Stimulated activated CD4-positive, alpha-beta T cell treated with anti-CD3 and anti-CD28 coated beads, Interleukin-15, amount 100 ng/mL, for 48 hours (primary cell): ENCODE results near the gene MYD88.
A peak's percentile ranks its signal among the peaks of the same experiment; 100 is the strongest.
"Not testable (repeated sequence)": the region's sequence is repeated elsewhere in the genome, so short reads cannot be mapped to it uniquely, and the experiment has no call there.

Source experiments
- DNase-seq, 2 donors: peaks; one replicate each; pipeline ENCODE4 v3.0.0-alpha.2; 2020; ENCODE audit warnings: low read depth in 2 of 2

The MYD88 gene

DNA sequence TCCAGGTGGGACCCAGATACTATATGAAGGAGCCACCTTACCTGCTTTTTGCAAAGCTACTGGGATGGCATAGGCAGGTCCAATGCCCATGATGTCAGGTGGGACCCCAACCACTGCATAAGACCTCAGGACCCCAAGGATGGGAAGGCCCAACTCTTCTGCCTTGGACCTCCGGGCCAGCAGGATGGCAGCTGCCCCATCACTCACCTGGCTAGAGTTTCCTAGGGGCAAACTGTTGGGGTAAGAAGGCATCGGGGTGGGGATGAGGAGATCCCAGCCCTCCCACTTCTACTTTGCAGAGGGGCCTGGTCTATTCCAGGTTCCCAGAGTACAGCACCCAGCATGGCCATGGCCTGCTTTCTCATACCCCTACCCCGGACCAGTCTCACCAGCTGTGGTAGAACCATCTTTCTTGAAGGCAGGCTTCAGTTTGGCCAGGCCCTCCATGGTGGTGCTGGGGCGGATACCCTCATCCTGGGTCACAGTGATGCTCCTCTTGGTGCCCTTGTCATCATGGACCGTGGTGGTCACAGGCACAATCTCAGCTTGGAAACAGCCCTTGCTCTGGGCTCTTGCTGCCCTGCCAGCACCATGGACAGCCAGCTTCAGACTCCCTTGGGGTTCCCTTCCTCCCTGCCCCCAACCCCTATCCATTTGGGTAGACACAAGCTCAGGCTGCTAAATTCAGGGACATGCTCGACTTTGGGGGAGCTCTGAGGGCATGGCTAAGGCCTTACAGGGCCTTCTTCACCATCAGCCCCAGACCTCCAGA is 12.2 kb upstream of the MYD88 start:
- DNase-seq = no peak

DNA sequence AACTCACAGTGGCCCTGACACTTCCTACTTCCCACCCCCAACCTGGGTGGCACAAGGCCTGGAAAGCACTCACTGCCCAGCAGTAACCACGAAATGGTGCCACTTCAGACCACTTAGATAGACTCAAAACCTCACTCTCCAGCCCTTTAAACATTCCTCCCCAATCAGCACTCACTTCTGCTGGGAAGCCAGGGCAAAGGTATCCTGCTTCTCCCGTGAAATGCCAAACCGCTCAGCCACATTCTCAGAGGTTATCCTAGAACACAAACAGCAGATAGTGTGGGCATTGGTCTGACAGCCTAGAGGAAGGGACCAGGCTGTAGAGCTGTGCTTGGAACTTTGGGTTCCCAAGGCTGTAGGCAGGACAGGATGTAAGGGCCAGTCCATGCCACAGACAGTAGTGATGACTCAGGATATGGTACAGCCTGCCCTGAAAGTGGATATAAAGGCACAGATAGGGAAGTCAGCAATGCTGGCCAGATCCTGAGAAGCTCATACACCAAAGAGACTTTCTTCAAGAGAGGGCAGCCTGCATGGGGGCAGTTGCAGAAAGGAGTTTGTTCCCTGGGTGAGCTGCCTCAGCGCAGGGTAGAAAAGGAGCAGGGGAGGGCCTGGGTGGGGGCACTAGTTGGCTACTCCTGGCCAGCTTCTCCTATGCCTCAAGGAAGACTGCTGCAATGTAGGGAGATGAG is 10.7 kb upstream of the MYD88 start:
- no peak for DNase-seq

DNA sequence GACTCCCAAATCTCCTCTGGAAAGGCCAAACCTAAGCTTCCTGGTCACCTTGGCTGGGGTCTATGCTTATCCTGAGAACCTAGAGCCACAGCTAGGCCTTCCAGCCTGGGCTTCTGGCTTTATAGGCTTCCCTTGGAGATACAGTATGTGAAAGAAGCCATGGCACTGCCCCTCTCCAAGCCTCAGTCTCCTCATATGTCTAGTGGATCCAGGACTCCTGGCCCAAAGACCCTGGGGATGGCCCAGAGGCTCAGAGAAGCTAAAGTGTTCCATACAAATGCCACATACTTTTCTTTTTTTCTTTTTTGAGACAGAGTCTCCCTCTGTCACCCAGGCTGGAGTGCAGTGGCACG is 10.2 kb upstream of the MYD88 start:
- DNase-seq = no peak

DNA sequence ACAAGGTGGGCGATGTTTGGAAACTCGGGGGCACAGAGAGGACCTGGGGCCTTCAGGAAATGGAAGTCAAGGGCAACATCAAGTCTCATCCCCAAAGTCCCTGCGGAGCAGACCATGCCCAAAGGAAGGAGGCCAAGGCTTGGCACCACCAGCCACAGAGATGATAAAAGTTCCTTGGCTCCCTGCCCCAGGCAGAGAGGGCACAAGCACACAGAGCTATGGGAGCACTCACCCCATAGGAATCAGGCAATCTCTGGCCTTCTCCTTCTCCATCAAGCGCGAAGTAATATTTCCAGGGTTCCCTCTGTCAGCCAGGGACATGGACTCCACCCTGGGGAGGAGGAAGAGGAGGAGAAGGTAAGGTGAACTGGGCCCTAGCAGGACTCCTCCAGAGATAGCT is 9.4 kb upstream of the MYD88 start:
- no peak for DNase-seq

DNA sequence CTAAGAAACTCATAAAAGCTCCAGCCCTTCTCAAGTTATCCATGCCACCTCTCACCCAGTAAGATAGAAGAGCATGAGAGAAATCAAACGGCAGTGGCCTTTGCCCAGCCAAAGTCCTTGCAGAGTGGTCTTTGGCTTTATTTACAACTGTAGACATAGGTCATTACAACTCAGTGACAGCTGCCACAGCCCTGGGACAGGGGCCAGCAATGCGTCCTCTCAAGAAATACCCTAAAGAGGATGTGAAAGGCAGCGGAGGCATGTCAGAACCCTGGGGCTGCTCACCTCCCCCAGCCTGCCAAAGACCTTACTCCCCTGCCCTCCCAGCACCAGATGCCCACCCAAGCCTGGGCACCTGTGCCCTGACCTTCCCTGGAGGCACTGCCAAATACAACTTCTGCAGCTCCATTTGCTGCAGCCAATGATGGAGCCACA is 7.8 kb upstream of the MYD88 start:
- DNase-seq = no peak

DNA sequence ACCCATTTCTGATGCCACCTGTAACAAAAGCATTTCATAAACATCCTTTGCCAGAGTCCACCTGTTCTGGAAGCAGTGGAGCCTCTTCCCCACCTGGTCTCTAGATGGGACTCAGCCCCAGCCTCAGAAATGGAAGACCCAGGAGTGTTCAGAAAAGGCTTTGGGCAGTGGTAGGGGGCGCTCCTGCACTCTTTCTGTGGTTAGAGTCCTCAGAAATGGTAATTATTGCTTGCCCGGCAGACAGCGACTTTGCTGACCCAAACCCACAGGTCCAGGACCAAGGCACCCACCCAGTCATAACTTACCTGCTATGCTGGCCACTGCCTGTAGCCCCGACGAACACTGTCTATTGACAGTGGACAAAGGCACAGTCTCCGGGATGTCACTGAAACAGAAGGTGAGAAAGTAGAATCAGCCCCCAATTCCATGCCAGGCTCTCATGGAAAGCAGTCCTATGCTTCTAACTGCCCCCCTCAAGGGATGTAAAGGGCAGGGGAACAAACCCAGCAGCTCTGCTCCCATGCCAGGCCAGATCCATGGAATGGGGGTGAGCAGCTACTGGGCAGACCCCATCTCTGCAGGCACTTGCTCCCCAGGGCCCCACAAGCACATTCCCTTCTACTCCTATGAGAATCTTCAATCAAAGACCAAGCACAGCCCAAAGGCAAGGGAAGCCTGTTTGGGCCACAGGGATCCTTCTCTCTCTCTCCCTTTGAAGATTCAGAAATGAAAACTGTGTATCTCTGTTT is 6.7 kb upstream of the MYD88 start:
- no peak for DNase-seq

DNA sequence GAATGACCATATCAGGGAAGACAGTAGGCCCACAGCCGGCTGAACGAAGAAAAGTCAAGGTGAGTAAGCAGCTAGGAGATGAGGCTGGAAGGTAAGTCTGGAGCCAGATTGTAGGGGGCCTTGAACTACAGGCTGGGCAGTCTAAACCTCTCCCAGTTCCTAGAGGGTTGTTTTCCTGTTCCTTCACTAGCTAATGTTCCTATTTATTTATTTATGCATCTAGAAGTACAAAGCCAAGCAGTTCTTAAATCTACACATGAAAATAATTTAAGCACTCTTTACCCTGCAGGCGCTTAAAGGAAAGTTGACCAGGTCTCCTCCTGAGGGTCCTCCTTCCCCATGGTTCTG is 5.3 kb upstream of the MYD88 start:
- no peak for DNase-seq

DNA sequence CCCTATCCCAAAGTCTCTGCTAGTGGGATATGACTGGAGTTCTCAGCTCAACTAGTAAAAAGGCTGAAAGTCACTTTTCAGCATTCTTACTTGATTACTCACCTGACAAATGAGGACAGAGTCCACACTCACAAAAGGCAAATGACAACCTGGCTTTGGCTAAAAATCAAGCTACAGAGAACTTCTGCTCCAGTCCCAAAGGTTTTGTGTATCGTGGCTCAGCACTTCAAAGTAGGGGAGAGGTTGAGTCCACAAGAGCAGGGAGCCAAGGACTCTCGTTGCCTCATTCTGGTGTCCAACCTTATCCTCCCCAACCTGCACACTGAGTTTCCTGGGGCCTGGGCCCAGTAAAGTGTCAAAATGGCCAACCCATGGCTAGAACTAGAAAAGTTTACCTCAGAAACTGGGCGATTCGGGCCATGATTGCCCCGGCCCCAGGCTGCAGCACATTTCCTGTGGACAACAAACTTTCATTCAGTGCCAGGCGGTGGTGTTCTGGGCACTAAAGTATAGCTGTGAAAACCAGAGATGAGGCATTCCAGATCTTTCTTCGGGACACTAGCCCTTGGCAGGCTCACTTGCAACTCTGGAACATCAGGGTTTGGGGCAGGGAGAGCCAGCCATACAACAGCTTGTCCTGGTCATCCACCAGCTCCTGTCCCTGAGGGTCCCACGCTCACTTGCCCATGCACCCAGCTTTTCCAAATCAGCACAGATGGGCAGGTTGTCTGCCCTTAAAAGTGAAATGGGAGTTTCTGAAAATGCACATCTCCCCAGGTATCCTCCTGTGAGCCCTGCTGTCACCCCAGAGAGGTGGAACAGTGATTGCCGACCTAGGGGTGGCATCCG is 4.7 kb upstream of the MYD88 start:
- DNase-seq = no peak

DNA sequence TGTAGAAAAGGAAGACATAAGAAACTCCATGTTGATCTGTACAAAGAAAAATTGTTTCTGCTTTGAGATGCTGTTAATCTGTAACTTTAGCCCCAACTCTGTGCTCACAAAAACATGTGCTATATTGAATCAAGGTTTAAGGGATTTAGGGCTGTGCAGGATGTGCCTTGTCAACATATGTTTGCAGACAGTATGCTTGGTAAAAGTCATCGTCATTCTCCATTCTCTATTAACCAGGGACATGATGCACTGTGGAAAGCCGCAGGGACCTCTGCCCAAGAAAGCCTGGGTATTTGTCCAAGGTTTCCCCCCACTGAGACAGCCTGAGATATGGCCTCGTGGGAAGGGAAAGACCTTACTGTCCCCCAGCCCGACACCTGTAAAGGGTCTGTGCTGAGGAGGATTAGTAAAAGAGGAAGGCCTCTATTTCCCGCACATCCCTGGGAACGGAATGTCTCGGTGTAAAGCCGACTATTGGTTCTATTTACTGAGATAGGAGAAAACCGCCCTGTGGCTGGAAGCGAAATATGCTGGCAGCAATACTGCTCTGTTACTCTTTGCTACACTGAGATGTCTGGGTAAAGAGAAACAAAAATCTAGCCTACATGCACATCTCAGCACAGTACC is 3.8 kb upstream of the MYD88 start:
- DNase-seq = not testable (repeated sequence)

DNA sequence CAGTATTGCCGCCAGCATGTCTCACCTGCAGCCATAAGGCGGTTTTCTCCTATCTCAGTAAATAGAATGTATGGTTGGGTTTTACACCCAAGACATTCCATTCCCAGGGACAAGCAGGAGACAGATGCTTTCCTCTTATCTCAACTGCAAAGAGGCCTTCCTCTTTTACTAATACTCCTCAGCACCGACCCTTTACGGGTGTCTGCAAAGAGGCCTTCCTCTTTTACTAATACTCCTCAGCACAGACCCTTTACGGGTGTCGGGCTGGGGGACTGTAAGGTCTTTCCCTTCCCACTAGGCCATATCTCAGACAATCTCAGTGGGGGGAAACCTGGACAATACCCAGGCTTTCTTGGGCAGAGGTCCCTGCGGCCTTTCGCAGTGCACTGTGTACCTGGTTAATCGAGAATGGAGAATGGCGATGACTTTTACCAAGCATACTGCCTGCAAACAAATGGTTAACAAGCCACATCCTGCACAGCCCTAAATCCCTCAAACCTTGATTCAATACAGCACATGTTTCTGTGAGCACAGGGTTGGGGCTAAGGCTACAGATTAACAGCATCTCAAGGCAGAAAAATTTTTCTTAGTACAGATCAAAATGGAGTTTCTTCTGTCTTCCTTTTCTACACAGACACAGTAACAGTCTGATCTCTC is 2.7 kb upstream of the MYD88 start:
- not testable (repeated sequence) for DNase-seq

DNA sequence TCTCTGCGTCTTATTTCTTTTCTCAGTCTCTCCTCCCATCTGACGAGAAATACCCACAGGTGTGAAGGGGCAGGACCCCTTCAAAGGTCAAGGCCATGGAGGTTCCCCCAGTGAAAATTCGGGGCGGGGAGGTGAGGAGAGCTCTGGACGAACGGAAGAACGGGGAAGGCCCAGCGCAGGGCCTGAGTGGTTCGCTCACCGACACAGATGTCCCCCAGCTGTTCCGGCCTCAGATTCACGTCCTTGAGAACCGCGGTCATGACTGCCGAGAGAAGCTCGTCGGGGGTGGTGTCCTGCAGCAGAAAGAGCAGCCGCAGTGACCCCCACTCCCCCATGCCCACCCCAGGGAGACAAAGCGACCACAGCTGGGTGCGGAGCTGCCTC is 2.1 kb upstream of the MYD88 start:
- DNase-seq = no peak

DNA sequence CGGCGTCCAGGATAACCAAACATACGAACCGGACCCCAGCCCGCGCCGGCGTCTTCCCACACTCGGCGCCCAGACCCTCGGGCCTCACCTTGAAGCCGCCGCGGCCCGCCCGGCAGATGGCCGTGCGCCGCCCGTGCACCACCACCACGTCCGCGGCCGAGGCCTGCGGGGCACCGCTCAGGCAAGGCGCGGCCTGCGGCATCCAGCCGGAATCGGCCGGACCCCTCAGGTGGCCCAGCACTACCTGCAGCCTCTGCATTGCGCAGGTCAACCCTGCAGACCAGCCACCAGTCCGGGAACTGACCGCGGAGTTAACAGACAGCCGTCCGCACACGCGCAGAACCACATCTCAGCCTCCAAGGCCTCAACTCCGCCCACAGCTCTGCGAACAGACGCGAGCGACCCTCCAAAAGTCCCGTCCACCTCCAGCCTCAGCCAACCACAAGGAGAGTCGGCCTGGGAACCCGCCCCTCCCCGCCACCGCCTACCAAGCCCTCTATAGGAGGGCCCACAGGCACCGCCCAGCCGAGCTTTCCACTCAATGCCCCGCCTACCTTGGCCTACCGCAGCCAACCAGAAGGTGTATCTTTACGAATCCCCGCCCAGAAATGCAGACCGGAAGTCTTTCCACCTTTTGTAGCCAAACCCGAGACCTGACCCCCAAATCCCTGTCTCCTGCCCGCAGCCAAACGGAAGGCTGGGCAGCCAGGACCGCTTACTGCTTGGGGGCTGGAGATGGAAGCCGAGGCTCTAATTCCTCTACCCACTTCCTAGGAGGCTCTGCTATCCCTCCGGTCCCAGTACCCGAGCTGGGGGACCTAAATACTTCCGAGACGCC is 1.5 kb upstream of the MYD88 start, which contains the start of gene ACAA1:
ACAA1 (minus strand) TSS at position 351 of the 838 bp plus-strand sequence; CDS start at position 259, 92 bp downstream.
- peak; percentile 97 to 98 for DNase-seq

DNA sequence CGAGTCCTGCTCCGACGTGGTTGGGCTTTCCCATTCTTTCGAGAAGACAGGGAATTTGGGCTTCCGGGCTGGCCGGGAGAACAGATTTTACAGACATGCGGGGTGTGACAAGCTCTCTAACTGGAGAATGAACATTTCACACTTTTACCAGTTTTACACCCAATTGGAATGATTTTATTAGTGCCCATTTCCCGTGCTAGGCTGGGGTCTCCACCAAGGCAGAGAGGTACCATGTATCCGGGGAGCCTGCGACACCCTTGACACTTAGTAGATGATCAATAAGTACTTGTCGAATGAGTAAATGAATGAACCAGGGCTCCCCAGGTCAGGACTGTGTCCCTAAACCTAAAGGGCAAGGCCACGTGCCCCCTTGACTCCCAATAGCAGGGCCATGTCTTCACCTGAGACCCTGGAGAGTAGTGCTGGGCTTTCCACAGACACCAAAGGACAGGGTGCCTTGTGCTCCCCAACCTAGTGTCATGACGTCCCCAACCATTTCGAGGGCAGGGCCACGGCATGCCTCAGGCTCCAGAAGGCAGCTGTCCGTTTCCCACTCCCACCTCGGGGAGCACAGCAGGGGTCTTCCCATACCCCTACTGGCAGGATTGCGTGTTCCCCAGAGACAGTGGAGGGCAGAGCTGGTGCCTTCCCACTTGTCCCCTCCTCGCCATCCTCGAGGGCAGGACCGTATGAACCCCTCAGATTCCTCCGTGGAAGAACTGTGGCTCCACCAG is 679 bp upstream of the MYD88 start:
- DNase-seq = no peak

DNA sequence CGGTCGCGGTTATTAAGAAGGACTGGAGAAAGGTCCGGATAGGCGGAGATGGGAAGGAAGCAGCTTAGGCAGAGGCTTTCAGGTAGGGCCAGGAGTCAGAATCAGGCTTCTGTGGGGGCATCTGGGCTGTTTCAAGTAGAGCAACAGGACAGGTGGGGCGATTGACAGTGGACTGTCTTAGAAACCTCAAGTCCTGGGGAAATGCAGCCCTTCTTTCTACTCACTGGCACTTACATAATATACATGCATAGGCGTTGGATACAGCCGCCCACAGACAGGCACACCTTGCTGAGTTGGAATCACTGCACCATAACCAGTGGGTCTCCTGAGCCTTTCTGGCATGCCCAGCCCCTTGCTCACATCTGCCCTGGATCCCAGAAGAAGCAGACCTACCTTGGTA is 730 bp downstream of the MYD88 start:
- no peak for DNase-seq

DNA sequence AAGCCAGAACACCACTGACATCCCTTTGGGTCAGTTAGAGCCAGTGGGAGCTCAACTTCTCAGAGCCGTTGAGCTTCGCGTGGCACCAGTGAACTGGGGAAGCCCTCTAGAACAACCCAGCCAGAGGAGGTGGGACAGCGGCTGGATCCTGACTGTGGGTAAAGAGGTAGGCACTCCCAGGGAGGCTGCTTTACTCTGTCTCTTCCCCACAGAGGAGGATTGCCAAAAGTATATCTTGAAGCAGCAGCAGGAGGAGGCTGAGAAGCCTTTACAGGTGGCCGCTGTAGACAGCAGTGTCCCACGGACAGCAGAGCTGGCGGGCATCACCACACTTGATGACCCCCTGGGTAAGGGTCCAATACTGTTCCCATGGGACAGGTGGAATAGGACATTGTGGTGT is 1.2 kb downstream of the MYD88 start:
- DNase-seq = no peak

DNA sequence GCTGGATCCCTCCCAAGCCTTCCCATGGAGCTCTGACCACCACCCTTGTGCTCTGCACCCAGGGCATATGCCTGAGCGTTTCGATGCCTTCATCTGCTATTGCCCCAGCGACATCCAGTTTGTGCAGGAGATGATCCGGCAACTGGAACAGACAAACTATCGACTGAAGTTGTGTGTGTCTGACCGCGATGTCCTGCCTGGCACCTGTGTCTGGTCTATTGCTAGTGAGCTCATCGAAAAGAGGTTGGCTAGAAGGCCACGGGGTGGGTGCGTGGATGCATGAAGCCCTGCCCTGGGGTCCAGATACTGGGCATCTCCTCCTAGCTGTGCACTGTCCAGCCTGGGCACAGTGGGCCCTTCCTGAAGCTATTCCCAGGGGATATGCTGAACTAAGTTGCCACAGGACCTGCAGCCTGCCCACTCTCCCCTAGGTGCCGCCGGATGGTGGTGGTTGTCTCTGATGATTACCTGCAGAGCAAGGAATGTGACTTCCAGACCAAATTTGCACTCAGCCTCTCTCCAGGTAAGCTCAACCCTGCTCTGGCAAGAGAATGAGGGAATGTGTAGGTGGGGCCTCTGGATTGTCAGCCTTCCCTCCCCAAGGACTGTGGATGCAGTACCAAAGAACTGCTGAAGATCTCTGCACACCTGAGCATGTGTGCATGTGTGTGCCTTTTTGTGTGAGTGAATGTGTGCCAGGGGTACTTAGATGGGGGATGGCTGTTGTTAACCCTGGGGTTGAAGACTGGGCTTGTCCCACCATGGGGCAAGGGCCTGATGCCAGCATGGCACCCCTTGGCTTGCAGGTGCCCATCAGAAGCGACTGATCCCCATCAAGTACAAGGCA is 2.1 kb downstream of the MYD88 start:
- DNase-seq = no peak

DNA sequence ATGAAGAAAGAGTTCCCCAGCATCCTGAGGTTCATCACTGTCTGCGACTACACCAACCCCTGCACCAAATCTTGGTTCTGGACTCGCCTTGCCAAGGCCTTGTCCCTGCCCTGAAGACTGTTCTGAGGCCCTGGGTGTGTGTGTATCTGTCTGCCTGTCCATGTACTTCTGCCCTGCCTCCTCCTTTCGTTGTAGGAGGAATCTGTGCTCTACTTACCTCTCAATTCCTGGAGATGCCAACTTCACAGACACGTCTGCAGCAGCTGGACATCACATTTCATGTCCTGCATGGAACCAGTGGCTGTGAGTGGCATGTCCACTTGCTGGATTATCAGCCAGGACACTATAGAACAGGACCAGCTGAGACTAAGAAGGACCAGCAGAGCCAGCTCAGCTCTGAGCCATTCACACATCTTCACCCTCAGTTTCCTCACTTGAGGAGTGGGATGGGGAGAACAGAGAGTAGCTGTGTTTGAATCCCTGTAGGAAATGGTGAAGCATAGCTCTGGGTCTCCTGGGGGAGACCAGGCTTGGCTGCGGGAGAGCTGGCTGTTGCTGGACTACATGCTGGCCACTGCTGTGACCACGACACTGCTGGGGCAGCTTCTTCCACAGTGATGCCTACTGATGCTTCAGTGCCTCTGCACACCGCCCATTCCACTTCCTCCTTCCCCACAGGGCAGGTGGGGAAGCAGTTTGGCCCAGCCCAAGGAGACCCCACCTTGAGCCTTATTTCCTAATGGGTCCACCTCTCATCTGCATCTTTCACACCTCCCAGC is 2.9 kb downstream of the MYD88 start:
- no peak for DNase-seq

DNA sequence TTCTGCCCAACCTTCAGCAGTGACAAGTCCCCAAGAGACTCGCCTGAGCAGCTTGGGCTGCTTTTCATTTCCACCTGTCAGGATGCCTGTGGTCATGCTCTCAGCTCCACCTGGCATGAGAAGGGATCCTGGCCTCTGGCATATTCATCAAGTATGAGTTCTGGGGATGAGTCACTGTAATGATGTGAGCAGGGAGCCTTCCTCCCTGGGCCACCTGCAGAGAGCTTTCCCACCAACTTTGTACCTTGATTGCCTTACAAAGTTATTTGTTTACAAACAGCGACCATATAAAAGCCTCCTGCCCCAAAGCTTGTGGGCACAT is 3.5 kb downstream of the MYD88 start:
- no peak for DNase-seq
